Bronchial epithelial cell (primary cell): ENCODE results near the gene MDM1. TPM values are rescaled to one million over a fixed set of nuclear protein-coding genes. Genes with fewer than 3 reads are reported as not detected.
A peak's percentile ranks its signal among the peaks of the same experiment; 100 is the strongest.

Experiments
- DNase-seq: peaks from one replicate; pipeline ENCODE4 v3.0.0-alpha.2; 2010; ENCODE audit warnings: low read depth
- FAIRE-seq: peaks from 2 replicates; lab custom pipeline; 2011; peaks lifted over from hg19 to GRCh38; lab: Jason Lieb, UNC
- H3K27me3 ChIP-seq: 2 replicates; pipeline ENCODE4 v1.5.1; 2011; ENCODE audit warnings: low read length; ENCODE audit not compliant: control insufficient read depth, insufficient read depth
- H3K36me3 ChIP-seq: 2 replicates; pipeline ENCODE4 v1.5.1; 2011; ENCODE audit warnings: low read length; ENCODE audit not compliant: control insufficient read depth, insufficient read depth
- H3K4me3 ChIP-seq: 2 replicates; pipeline ENCODE4 v1.5.1; 2011; ENCODE audit warnings: mild to moderate bottlenecking, low read depth, low read length, control low read depth
- CTCF ChIP-seq: IDR thresholded peaks from 2 replicates; pipeline ENCODE4 v1.5.1; 2011; ENCODE audit warnings: mild to moderate bottlenecking, moderate library complexity, low read length, control low read depth, inconsistent platforms; ENCODE audit not compliant: insufficient read depth, severe bottlenecking
- total RNA-seq: library from RNA; depleted of rRNA; stranded (reverse); fragments of >200 nt; gene quantifications from 2 replicates; pipeline ENCODE4 v1.2.1, GENCODE V29; 2014

The MDM1 gene
- total RNA-seq, 1 donor from 2014 or later, result 5.8 TPM

- no peak for TF ChIP-seq CTCF
Measured at GRCh38 chr12:68352067-68352466, 19.9 kb upstream of the MDM1 start.

GRCh38 chr12:68350753-68351152, 18.6 kb upstream of the MDM1 start:
- FAIRE-seq (no peak), DNase-seq (no peak)
- TF ChIP-seq CTCF, result no peak
- Histone ChIP-seq H3K27me3 (no peaks in the 10 kb centered on the region), H3K4me3 (no peak overlapping the region), H3K36me3 (no peaks in the 10 kb centered on the region)

More at GRCh38 chr12:68352067-68352466, 19.9 kb upstream of the MDM1 start:
- DNase-seq (peak; percentile 52), FAIRE-seq (no peak)
- no peak overlapping the region for H3K4me3 ChIP-seq
- H3K27me3 ChIP-seq, result no peaks in the 10 kb centered on the region
- no peaks in the 10 kb centered on the region for H3K36me3 ChIP-seq

- H3K4me3 ChIP-seq, result no peak overlapping the region
- H3K27me3 ChIP-seq, result no peaks in the 10 kb centered on the region
- no peak for TF ChIP-seq CTCF
- DNase-seq (no peak), FAIRE-seq (no peak)
- H3K36me3 ChIP-seq, result no peaks in the 10 kb centered on the region
Measured at GRCh38 chr12:68349921-68350606, 17.9 kb upstream of the MDM1 start.

GRCh38 chr12:68349220-68349621, 17.1 kb upstream of the MDM1 start:
- TF ChIP-seq CTCF, result no peak
- DNase-seq (no peak), FAIRE-seq (no peak)
- Histone ChIP-seq H3K27me3 (peaks cover 2% of the 10 kb centered on the region), H3K4me3 (no peak overlapping the region), H3K36me3 (no peaks in the 10 kb centered on the region)

GRCh38 chr12:68348419-68348818, 16.3 kb upstream of the MDM1 start:
- Histone ChIP-seq H3K4me3 (no peak overlapping the region), H3K36me3 (no peaks in the 10 kb centered on the region), H3K27me3 (peaks cover 5% of the 10 kb centered on the region)
- no peak for TF ChIP-seq CTCF
- FAIRE-seq (no peak), DNase-seq (no peak)

- FAIRE-seq, result no peak
- no peak for TF ChIP-seq CTCF
- no peak for DNase-seq
- Histone ChIP-seq H3K36me3 (no peaks in the 10 kb centered on the region), H3K27me3 (peaks cover 7% of the 10 kb centered on the region), H3K4me3 (no peak overlapping the region)
Measured at GRCh38 chr12:68345763-68346162, 13.6 kb upstream of the MDM1 start.
